Stimulated activated naive CD8-positive, alpha-beta T cell treated with anti-CD3 and anti-CD28 coated beads, Interleukin-15, amount 100 ng/mL, for 72 hours (primary cell): Measurements from ENCODE around the gene ERCC2.

Experiments
- ATAC-seq: fragments of 150-1000 bp; cut with Tn5 transposase; 2 replicates; pipeline ENCODE4 v1.10.0; 2021; ENCODE audit warnings: mild to moderate bottlenecking, moderate library complexity
- DNase-seq, 2 donors: peaks; one replicate each; pipeline ENCODE4 v3.0.0; 2021 to 2022
- H3K27ac Mint-ChIP-seq, 2 donors: one replicate each; pipeline ENCODE4 v1.8.0; 2022; ENCODE audit warnings: mild to moderate bottlenecking in 2 of 2, mixed read lengths in 2 of 2, moderate library complexity in 2 of 2
- H3K27me3 Mint-ChIP-seq: one replicate; pipeline ENCODE4 v1.8.0; 2022; ENCODE audit warnings: mixed read lengths
- H3K4me1 Mint-ChIP-seq: one replicate; pipeline ENCODE4 v1.8.0; 2022; ENCODE audit warnings: mild to moderate bottlenecking, mixed read lengths
- H3K4me3 Mint-ChIP-seq, 2 donors: one replicate each; pipeline ENCODE4 v1.8.0; 2022; ENCODE audit warnings: mild to moderate bottlenecking in 2 of 2, mixed read lengths in 2 of 2, moderate library complexity in 1 of 2
- H3K9me3 Mint-ChIP-seq, 2 donors: one replicate each; pipeline ENCODE4 v1.8.0; 2022; ENCODE audit warnings: mixed read lengths in 2 of 2

Gene ERCC2

DNA sequence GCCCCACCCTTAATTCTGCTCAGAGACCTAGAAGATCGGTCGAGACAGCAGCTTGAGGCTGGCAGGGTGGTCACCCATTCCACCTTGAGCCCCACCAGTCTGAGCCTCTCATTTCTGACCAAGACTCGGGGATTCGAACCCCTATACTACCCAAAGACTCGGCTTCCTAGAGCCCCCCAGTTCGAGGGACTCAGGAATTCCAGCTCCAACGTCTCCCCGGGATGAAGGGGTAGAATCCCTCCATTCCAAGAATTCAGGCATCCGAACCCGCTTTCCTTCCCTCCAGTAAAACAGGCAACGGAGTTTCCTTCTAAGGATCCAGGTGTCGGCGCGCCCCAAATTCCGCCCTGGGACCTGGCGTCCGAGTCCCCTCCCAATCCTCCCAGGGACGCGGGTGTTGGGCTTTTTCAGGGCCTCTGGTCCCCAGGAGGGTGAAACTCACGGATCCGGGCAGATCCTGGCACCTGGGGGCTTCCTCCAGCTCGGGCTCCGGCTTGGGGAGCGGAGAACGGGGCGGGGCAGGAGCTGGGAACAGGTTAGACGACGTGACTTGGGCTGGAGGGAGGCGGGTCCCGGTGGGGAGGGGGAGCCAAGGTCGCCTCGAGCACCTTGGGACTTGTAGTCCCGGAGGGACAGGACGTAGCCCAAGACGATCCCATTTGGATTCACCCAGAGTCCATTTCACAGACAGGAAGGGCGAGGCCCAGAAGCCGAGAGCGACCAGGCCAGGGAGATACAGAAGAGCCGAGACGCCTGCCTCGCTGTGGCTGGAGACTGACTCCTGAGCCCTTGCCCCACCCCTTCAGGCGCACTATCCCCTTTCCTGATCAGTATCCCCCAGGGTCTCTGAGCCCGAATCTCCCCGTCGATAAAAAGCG is 34.4 kb upstream of the ERCC2 start, which contains the start of gene PPP1R13L:
Gene PPP1R13L, minus strand, starts transcription at position 513 of the 878 bp plus-strand sequence. CDS start 6,751 bp downstream, outside the sequence.
- Mint-ChIP-seq H3K27ac (peak within 1 kb of the TSS; percentile 94 to 99), H3K4me3 (peak within 1 kb of the TSS; percentile 92 to 100), H3K27me3 (peaks cover 40% of the 10 kb centered on the region), H3K9me3 (no peaks in the 10 kb centered on the region), H3K4me1 (peaks cover 70% of the 10 kb centered on the region)
- ATAC-seq (peak; percentile 13), DNase-seq (peak; percentile 53 to 57)

- peak; percentile 82 to 84 for DNase-seq
- no peak overlapping the region for H3K27ac Mint-ChIP-seq
- H3K4me1 Mint-ChIP-seq, result peaks cover 64% of the 10 kb centered on the region
- H3K4me3 Mint-ChIP-seq, result peak overlapping the region; percentile 92 to 100
- no peaks in the 10 kb centered on the region for H3K9me3 Mint-ChIP-seq
- ATAC-seq, result peak; percentile 41
- peaks cover 41% of the 10 kb centered on the region for H3K27me3 Mint-ChIP-seq
These were observed 33.6 kb upstream of the ERCC2 start for GRCh38 chr19:45403781-45404556.

GRCh38 chr19:45403272-45403671 is 32.9 kb upstream of the ERCC2 start:
- Mint-ChIP-seq H3K9me3 (no peaks in the 10 kb centered on the region), H3K27me3 (peaks cover 48% of the 10 kb centered on the region), H3K4me3 (no peak overlapping the region), H3K4me1 (peaks cover 64% of the 10 kb centered on the region), H3K27ac (no peak overlapping the region)
- DNase-seq (no peak), ATAC-seq (no peak)

DNA sequence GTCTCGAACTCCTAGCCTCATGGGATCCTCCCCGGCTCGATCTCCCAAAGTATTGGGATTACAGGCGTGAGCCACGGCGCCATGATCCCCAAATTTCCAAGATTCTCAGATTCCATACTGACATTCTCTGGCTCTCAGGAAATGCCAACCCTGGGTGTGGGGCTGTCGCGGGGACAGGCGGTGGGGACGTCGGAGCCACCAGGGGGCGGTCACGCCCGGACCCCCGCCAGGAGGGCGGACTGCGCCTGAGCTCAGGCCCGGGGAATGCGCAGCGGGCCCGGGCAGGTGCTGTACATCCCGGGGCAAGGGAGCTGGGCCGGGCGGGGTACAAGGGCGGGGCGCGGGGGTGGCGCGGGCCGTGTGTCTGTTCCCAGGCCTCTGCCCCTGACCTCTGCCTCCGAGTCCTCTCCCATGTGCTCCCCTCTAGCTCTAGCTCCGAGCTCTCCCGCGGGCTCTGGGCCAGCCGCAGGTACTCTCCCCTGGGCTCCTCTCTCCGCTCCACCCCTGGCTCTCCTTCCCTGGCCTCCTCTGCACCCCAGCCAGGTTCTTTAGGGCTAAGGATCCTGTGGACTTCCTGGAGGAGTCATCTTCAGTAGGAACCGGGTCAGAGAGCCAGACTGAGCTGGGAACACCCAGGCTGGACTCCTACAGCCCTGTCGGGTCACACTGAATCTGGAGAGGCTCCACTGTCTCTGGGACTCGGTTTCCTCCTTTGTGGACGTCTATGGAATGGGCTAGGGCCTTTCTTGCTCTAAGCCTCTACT is 32.1 kb upstream of the ERCC2 start:
- Mint-ChIP-seq H3K9me3 (no peaks in the 10 kb centered on the region), H3K27ac (no peak overlapping the region), H3K27me3 (peaks cover 56% of the 10 kb centered on the region), H3K4me3 (peak overlapping the region in 1 of 2 donors; percentile 21), H3K4me1 (peaks cover 62% of the 10 kb centered on the region)
- DNase-seq (peak; percentile 49 to 50), ATAC-seq (no peak)

DNA sequence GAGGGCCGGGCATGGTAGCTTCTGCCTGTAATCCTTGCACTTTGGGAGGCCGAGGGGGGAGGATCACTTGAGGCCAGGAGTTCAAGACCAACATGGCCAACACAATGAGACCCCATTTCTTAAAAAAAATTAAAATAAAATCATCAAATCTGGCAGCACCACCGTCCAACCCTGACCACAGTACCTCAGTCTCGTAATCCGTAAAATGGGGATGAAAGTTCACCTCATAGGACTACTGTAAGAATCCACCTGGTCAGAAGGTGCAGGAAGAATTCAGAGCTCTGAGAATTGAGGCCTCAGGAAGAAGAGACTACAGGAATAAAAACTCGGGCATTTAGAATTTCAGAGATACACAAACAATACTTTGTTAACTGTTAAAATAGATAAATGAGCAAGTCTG is 31.4 kb upstream of the ERCC2 start:
- no peak overlapping the region for H3K27ac Mint-ChIP-seq
- peaks cover 64% of the 10 kb centered on the region for H3K4me1 Mint-ChIP-seq
- ATAC-seq (no peak), DNase-seq (no peak)
- no peaks in the 10 kb centered on the region for H3K9me3 Mint-ChIP-seq
- peaks cover 62% of the 10 kb centered on the region for H3K27me3 Mint-ChIP-seq
- H3K4me3 Mint-ChIP-seq, result no peak overlapping the region

DNA sequence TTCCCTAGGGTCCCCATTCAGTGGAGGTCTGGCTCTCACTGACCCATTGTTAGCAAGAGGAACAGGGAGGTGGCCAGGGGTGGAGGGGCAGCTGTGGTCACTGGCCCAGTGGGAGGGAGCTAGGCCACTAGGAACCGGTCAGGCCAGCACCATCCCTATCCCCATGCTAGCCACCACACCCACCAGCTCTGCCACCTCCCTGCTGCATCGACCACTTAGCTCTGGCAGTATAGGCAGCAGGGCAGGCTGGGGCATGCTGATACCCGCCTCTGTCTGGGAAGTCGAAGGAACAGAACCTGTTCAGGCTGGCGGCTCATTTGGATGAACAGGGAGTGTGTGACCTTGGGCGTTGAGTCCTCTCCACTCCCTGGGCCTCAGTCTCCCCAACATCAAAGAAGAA is 29.8 kb upstream of the ERCC2 start:
- H3K4me1 Mint-ChIP-seq, result peaks cover 66% of the 10 kb centered on the region
- H3K27me3 Mint-ChIP-seq, result peaks cover 78% of the 10 kb centered on the region
- no peaks in the 10 kb centered on the region for H3K9me3 Mint-ChIP-seq
- no peak overlapping the region for H3K4me3 Mint-ChIP-seq
- ATAC-seq, result no peak
- DNase-seq, result no peak
- no peak overlapping the region for H3K27ac Mint-ChIP-seq

GRCh38 chr19:45395821-45396617 is 25.6 kb upstream of the ERCC2 start:
- Mint-ChIP-seq H3K27ac (no peak overlapping the region), H3K27me3 (peaks cover 49% of the 10 kb centered on the region), H3K9me3 (no peaks in the 10 kb centered on the region), H3K4me1 (peaks cover 34% of the 10 kb centered on the region), H3K4me3 (no peak overlapping the region)
- no peak for DNase-seq
- no peak for ATAC-seq

GRCh38 chr19:45391871-45392665 is 21.7 kb upstream of the ERCC2 start:
- H3K9me3 Mint-ChIP-seq, result no peaks in the 10 kb centered on the region
- peaks cover 25% of the 10 kb centered on the region for H3K27me3 Mint-ChIP-seq
- H3K27ac Mint-ChIP-seq, result no peak overlapping the region
- H3K4me3 Mint-ChIP-seq, result no peak overlapping the region
- ATAC-seq, result no peak
- H3K4me1 Mint-ChIP-seq, result peaks cover 18% of the 10 kb centered on the region
- DNase-seq, result no peak

- no peaks in the 10 kb centered on the region for H3K9me3 Mint-ChIP-seq
- peaks cover 25% of the 10 kb centered on the region for H3K27me3 Mint-ChIP-seq
- peaks cover 11% of the 10 kb centered on the region for H3K4me1 Mint-ChIP-seq
- DNase-seq, result no peak
- ATAC-seq, result no peak
- H3K4me3 Mint-ChIP-seq, result no peak overlapping the region
- no peak overlapping the region for H3K27ac Mint-ChIP-seq
These were observed 21.0 kb upstream of the ERCC2 start for GRCh38 chr19:45391346-45391745.

DNA sequence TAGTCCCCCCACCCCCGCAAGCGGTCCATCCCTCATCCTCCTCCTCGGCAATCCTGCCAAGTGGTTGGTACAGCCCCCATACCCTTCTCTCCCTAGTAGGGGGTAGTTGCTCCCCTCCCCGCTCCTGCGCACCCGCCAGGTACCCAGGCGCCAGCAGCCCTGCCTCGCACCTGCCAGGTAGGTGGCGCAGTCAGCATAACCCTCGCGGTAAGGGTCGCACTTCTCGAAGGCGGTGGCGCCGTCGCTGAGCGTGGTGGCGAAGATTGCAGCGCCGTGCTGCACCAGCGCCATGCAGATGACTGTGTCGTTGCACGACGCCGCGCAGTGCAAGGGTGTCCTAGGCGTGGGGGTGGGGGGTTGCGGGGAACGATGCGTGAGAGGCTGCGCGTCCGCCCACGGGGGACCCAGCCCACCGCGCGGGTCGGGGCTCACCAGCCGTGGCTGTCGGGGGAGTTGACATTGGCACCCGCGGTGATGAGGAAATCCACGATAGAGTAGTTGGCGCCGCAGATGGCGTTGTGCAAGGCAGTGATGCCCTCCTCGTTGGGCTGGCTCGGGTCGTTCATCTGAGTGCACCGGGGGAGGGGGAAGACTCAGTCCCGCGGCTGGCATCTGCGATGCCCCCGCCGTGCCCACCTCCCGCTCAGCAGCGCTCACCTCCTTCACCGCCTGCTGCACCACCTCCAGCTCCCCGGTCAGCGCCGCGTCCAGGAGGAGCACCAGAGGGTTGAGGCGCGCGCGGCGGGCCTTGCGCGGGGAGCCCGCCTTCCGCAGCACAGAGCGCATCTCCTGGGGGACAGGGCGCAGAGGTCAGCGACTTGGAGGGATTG is 15.2 kb upstream of the ERCC2 start:
- Mint-ChIP-seq H3K27ac (no peak overlapping the region), H3K9me3 (no peaks in the 10 kb centered on the region), H3K4me1 (peaks cover 11% of the 10 kb centered on the region), H3K27me3 (peaks cover 35% of the 10 kb centered on the region), H3K4me3 (no peak overlapping the region)
- DNase-seq (no peak), ATAC-seq (peak; percentile 35)

- Mint-ChIP-seq H3K27me3 (peaks cover 35% of the 10 kb centered on the region), H3K4me3 (no peak overlapping the region), H3K9me3 (no peaks in the 10 kb centered on the region), H3K4me1 (peaks cover 11% of the 10 kb centered on the region), H3K27ac (no peak overlapping the region)
- DNase-seq (no peak), ATAC-seq (no peak)
These were observed 12.1 kb upstream of the ERCC2 start for GRCh38 chr19:45382426-45382825.

- no peak for ATAC-seq
- H3K4me3 Mint-ChIP-seq, result no peak overlapping the region
- H3K27me3 Mint-ChIP-seq, result peaks cover 14% of the 10 kb centered on the region
- no peak for DNase-seq
- H3K4me1 Mint-ChIP-seq, result peaks cover 2% of the 10 kb centered on the region
- no peaks in the 10 kb centered on the region for H3K9me3 Mint-ChIP-seq
- H3K27ac Mint-ChIP-seq, result no peak overlapping the region
These were observed 9.7 kb upstream of the ERCC2 start for GRCh38 chr19:45380107-45380506.

GRCh38 chr19:45376045-45376724 is 5.8 kb upstream of the ERCC2 start:
- no peaks in the 10 kb centered on the region for H3K9me3 Mint-ChIP-seq
- H3K27me3 Mint-ChIP-seq, result no peaks in the 10 kb centered on the region
- H3K4me1 Mint-ChIP-seq, result no peaks in the 10 kb centered on the region
- ATAC-seq (no peak), DNase-seq (no peak)
- no peak overlapping the region for H3K4me3 Mint-ChIP-seq
- H3K27ac Mint-ChIP-seq, result peak overlapping the region in 1 of 2 donors; percentile 14
